SK-N-SH (cell line): ENCODE data around the gene BTBD10.

Source experiments
- CTCF ChIP-seq: fragments of 200-600 bp; sonication (generic); IDR thresholded peaks from 2 replicates; pipeline ENCODE4 v1.6.1; 2017; ENCODE audit warnings: antibody characterized with exemption, mild to moderate bottlenecking, moderate library complexity
- ELF1 ChIP-seq: IDR thresholded peaks from 2 replicates; pipeline ENCODE4 v1.4.0; 2012
- TCF12 ChIP-seq: IDR thresholded peaks from 2 replicates; pipeline ENCODE4 v1.4.0; 2012
- USF2 ChIP-seq: fragments of 150-350 bp; IDR thresholded peaks from 2 replicates; pipeline ENCODE4 v1.6.1; 2017; ENCODE audit warnings: antibody characterized with exemption, low read length, low read depth, borderline replicate concordance

- TF ChIP-seq TCF12 (no peak), USF2 (no peak), CTCF (no peak), ELF1 (no peak)
Measured at GRCh38 chr11:13461291-13461690, 1.7 kb downstream of the BTBD10 start.
